Measurements from ENCODE around the gene USP40.

Gene USP40

DNA sequence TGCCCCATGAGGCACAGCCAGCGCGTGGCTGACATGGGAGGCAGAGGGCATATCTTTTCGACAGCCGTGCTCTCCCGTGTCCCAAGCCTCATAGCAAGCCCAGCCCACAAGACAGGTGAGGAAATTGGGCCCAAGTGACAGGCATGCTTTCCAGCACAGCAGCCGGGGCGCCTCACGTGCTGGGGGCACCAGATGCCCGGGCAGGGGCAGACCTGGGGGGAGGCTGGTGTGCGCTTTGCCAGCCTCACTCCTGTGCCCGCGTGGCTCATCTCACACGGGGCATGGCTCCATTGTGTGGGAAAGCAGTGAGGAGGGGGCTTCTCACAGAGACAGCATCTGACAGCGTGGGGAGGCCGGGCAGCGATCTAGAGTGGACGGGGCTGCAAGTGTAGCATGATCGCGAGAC, 93.2 kb downstream of the USP40 start:
- DNase-seq, result no peak

DNA sequence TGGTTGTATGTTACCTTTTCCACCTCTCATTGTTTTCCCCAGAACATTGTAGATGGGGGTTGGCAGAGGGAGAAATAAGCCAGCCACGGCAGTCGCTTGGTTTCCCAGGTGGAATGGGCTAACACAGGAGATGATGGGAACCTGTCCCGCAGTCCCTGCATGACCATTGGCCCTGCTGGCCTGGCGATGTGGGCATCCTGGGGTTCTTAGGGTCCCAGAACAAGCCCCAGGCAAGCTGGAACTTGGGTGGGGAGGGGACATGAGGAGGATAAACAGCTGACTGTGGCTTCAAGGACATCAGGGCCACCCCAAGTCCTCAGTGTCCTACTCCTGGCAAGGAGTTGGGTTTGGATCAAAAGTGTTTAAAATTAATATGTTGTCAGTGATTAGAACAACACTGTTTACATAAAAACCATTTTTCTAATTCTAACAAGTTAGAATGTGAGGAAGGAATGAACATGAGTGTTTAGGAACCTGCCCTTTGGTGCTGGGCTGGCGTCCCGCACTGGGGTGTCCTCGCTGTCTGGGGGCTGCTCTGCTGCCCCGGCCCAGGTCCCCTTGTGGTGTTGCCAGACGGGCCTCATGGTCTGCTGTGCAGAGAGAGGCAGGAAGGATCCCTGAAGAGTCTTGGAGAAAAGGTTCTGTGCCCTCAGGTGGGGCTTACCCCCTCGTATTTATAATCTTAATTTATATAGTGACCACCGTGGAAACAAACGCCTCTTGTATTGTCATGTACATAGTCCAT, 95.1 kb downstream of the USP40 start:
- no peak for DNase-seq

DNA sequence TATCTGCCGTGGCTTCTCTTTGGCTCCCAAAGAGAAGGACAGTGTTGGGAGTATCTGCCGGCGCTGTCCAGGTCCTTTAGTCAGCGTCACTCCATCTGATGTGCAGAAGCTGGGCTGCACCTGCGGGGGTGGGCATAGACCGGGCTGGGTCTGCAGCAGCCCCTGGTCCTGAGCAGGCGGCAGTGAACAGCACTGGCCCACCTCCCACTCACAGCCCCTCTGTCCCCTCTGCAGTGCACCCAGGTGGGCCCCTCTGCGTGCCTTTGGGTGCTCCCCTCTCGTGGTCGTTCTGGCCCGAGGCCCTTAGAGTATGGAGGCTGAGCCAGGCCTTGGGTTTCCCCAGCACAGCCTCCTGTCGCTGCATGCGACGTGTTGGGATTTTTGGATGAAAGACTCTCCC, 95.7 kb downstream of the USP40 start:
- no peak for DNase-seq

DNA sequence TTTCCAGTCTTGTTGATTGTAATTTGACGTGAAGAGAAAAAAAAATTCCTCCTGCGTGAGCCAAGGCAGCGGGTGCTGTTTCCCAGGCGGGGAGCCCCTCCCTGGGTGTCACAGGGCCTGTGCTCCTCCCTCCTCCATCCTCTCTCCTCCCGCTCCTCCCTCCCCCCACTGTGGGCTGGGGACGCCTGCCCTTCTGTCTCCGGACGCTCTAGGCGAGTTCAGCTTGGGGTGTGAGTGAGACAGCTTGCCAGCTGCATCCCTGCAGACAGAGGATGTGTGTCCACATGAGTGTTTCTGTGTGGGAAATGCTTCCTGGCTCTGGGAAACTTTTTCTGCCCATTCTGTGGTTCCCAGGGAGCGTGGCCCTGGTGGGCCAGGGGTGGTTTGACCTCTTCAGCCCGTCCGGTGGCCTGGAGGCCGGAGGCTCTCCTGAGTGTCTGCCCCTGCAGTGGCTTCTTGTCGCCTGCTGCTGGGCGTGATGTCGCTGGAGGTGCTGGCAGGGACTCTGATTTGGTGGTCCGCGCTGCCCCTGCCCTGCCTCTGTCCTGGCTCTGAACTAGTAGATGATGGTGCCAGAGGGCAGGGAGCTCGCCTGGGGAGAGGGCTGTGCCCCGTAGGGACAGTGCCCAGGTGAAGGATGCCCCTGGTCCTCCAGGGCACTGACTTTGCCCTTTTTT, 96.4 kb downstream of the USP40 start:
- no peak for DNase-seq

DNA sequence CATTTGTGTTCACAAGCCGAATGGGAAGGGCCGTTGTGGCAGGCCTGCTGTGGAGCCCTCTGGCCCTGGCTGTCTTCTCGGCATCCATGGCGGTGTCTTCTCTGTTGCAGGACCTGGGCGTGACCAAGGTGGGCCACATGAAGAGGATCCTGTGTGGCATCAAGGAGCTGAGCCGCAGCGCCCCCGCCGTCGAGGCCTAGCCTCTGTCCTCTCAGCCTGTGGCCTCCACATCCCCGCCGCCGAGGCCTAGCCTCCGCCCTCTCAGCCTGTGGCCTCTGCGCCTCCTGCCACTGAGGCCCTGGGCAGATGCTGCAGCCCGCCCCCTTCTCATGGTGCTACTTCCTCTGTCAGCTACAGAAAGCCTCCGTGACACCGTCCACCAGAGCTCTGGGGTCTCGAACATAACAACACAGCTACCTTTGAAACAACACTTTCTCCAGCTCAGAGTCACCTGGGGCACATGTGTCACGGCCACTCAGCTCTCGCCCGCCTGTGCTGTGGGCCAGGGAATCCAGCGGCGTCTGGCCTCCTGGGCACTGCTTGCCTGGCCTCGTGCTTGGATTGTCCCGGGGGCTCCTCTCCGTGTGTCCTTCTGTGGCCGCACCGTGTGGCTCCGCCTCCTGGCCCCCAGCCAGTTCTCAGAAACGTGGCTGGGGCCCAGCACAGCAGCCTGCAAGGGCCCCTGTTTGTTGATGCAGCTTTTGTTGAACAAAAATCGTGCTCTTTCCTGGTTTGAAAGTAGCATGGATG, 97.1 kb downstream of the USP40 start:
- DNase-seq, result no peak

DNA sequence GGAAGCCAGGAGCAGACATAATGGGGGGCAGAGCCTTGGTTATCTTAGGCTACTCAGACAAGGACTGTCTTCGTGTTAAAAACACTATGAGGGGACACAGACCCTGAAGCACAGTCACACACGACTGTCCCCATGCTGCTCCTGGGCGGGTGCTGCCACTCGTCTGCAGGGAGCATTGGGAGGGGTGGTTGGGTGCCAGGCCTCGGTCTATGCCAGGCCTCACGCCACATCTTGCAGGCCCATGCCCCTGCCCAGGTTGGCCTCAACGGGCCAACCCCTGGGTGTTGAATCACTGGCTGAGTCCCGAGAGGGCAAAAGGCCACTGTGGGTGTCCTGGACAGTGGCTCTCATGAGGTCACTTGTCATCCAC, 97.9 kb downstream of the USP40 start:
- DNase-seq, result no peak

DNA sequence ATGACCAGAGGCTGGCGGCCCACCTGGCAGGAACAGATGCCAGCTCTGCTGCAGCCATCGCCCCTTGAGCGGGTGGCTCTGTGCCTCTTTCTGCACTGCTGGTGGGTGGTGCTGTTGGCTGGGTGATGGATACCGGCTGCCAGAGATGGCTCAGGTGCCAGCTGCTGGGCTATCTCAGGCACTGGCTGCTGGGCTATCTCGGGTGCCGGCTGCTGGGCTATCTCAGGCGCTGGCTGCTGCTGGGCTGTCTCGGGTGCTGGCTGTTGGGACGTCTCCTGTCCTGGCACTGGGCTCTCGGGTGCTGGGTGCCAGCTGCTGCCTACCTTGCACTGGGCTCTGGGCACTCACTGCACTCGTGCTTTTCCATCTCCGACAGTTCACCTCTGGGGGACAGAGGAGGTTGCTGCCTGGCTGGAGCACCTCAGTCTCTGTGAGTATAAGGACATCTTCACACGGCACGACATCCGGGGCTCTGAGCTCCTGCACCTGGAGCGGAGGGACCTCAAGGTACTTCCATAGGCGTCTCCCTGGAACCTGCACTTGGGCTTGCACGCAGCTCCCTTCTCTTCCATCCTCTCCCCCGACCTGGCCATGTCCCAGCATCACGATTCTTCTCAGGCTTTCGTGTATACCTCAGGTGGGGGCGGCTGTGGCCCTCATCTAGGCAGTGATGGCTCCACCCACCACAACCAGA, 98.4 kb downstream of the USP40 start:
- no peak for DNase-seq

DNA sequence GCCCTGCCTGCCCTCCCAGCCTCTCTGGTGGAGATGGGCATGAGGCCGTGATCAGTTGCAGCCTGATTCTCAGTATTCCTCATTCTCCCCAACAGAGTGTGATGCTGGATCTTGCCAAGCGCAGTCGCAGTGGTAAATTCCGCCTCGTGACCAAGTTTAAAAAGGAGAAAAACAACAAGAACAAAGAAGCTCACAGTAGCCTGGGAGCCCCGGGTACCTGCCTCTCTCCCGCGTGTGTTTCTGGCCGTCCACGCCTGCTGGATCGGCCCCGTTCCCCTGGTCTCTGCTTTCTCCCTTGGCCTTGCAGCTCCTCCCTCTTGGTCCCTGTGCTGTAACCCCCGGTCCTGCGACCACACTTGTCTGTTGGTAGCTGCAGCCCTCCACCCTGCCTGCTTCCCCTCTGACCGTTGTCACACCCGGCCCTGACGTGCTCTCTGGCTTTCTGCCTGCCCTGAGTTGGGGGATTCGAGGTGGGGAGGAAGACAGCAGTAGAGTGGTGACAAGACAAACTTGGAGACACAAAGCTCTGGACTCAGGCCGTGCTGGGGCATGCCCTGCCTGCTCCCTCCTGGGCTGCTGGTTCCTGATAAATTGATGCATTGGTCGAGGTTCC, 99.5 kb downstream of the USP40 start:
- DNase-seq, result no peak

DNA sequence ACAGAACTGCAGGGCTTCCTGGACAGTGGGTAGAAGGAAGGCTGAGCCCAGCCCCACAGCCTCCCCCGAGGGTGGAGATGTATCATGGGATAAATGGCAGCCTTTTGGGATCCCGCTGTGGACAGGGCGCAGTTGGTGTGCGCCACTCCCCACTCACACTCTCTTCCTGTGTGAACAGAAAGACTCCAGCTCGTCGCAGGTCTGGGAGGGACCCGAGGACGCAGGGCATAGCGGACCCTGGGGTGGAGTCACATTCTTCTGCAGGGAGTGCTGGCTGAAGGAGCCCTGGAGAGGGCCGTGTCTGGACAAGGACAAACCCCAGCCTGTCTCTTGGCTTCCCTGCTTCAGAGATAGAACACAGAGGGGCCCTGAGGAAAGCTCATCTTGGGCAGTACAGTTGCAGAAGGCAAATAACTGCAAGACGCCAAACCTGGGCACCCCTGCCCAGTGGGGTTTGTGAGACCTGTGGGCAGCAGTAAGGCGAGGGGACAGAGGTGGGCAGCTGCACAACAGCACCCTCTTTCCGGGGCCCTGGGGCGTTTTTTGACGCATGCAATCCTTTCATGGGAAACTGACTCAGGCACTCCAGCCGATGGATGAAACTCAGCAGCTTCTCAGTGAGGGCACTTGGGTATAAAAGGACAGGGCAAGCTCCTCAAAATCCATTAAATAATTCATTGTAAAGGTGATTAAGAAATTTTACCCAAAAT, 101.9 kb downstream of the USP40 start:
- no peak for DNase-seq

DNA sequence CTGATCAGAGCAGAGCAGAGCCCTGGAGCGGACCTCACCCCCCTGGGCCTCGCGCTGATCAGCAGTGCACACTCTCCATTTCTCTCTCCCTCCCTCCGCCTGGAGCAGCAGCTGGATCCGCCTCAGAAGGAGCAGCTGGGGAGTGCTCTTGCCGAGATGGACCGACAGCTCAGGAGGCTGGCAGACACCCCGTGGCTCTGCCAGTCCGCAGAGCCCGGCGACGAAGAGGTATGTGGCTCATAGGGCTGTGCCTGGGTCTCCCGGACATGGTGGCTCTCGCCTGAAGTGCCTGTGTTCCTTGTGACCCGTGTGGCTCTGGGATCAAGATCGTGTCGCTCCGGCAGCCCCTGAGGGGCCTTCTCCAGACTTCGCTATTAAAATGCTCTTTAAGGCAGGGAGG, 102.5 kb downstream of the USP40 start:
- DNase-seq, result no peak

DNA sequence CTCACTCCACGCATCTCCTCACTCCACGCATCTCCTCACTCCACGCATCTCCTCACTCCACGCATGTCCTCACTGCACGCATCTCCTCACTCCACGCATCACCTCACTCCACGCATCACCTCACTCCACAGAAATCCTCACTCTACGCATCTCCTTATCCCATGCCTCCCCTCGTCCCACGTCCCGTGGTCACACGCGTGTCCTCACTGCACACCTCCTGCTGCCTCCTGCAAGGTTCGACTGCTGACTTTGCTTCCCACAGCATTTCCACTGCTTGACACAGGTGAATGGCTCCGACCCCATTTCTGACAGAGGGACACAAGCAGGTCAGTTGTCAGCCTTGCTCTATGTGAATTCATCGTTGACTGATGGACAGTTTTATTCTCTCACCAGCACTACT, 103.0 kb downstream of the USP40 start:
- no peak for DNase-seq

DNA sequence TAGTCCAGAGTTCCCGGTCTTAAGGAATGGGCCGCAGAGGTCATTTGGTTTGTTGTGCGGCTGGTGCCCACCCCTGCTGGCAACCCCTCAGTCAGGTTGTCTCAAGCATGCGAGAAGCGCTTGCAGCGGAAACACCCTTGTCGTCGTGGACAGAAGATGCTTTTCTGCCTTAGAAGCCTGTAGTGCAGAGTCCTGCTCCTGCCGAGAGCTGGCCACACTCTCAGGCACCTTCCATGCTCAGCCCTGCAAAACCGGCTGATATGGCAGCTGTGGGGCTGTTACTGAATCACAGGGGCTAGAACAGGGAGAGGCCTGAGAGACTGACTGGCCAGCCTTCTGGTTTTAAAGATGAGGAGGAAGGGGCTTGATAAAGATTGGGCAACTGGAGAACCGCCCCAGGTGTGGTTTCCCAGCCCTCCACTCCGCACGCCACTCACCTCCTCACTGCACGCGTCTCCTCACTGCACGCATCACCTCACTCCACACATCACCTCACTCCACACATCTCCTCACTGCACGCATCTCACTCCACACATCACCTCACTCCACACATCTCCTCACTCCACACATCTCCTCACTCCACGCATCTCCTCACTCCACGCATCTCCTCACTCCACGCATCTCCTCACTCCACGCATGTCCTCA, 103.6 kb downstream of the USP40 start:
- DNase-seq, result no peak

DNA sequence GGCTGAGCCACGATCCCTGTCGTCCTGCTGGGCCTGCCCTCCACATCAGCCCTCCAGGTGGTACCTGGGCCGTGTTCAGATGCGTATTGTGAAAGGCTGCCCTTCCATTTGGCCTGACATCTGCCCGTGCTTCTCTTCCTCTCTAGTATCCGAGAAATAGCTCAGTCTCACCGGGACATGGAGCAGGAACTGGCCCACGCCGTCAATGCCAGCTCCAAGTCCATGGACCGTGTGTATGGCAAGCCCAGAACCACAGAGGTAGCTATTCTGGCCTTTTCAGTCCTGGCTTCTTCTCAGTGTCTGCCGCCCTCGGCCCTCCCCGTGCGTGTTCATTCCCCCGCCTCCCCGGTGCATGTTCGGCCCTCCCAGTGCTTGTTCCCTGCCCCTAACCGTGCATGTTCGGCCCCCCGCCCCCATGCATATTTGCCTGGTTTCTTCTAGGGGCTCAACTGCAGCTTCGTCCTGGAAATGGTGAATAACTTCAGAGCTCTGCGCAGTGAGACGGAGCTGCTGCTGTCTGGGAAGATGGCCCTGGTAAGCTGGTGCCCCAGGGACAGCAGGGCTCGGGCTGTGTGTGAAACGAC, 104.3 kb downstream of the USP40 start:
- DNase-seq, result no peak

DNA sequence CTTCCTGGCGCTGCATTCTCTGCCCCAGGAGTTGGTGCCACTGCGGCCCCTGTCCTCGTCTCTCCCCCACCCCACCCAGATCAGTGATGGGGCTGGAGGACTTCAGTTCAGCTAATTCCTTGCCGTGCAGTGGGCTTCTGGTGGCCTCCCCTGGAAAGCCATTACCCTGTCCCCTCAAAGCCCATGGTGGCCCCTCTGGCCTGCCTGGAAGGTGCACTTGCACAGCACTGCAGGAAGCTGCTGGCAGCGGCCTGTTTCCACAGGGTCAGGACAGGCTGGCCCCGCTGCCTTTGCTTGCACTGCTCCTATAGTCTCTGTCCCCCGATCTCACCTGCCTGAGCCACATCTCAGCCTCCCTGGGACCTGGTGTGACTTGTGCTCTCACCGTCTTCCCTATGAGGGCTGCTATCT, 105.1 kb downstream of the USP40 start:
- no peak for DNase-seq

DNA sequence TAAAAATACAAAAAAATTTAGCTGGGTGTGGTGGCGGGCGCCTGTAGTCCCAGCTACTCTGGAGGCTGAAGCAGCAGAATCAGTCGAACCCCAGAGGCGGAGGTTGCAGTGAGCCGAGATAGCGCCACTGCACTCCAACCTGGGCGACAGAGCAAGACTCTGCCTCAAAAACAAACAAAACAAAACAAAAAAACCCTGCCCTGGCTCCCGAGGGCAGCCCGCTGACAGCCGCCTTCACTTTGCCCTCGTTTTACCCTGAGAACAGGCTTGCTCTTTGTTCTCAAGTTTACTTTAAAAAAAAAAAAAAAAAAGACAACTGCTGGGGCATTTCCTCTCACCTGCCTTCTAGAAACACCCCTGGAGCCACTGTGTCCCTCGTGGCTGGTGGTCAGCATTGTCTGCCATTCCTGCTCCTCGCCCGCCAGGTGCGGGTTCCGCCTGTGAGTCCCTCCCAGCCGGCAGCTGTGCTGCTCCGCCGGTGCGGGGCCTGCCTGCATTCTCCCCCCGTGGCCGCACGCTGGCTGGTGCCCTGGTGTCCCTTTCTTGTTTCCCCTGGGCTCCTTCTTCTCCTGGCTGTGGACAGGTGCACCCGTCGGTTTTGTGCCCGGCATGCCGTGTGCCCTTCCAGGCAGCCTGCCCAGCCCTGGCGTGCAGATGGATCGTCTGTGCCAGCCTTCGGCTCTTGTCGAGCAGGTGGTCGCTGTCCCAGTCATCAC, 105.7 kb downstream of the USP40 start:
- no peak for DNase-seq

DNA sequence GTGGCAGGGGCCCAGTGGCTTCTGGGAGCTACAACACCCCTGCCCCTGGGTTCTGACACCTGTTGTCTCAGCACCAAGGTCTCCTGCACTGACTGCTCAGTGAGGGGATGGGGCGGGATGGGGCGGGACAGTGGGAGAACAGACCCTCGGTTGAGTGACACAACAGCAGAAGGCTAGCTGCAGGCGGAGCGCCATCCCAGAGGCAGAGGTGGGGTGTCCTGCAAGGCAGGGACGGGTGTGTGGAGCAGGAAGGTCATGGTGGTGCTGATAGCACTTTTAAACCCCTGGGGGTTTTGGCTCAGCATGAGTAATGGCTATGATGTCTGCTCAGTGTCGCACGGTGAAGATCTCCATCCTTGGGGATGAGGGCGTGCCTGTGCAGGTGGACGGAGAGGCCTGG, 107.2 kb downstream of the USP40 start:
- DNase-seq, result no peak

DNA sequence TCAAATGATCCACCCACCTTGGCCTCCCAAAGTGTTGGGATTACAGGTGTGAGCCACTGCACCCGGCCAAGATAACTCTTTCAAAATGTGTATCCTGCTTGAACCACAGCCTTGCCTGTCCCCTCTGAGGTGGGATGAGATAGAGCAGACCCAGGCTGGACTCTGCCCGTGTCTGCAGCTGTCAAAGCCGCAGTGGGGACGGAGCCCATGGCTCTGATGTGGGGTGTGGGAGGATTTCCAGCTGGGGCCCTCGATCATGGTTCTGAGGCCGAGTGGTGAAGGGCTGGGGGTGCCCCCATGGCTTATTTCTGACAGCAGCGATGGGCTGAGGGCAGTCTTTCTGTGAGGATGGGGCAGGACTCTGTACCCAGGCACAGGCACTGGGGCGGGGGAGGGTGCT, 107.8 kb downstream of the USP40 start:
- no peak for DNase-seq

DNA sequence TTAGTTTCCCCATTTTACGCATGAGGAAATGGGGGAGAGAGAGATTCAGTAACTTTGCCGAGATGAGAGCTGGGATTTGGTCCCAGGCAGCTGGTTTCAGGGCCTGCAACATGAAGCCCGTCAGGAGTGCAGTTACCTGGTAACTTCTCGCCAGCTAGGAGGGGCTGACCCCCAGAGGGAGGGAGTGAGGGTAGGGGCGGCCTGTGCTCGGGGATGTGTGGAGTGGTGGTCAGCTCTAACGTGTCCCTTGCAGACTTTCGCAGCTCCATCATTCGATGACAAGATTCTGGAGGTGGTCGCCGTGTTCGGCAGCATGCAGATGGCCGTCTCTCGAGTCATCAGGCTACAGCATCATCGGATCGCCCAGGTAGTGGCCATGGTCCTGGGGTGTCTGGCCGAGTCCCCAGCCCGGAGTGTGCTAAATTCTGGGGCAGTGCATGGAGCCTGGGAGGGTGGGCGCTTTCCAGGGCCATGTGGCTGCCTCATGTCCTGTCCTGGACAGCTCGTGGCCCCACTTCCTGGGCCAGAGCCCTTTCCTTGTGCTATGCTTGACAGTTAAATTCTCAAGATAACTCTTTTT, 108.5 kb downstream of the USP40 start:
- no peak for DNase-seq

DNA sequence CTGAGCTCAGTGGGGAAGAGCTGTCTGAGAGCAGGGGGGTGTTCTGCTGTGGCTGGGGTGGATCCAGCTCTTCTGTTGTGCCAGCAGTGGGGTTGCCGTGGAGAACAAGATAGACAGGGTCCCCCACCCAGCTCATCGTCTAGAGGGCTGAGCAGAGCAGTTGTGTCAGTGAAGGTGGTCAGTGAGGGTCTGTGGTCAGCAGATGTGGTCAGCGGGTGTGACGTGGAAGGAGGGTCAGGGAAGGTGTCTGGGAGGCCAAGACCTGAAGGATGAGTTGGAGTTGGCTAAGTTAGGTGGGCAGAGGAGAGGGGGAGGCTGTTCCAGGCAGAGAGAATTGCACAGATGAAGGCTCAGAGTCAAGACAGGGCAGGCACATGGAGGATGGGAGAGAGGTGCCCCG, 109.2 kb downstream of the USP40 start:
- DNase-seq, result no peak

DNA sequence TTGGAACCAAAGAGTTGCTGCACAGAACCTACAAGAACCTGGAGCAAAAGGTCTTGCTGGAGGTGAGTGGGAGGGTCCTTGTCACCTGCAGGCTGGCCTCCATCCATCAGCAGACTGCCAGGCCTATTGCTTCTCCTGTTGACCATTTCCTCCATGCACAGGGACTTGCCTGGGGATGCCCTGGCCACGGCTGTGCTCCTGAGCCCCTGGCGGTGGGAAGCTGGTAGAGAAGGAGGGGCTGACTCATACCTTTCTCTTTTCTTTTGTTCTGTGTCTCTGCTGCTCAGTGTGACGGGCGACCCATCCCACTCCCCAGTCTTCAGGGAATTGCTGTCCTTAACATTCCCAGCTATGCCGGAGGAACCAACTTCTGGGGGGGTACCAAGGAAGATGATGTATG, 109.6 kb downstream of the USP40 start:
- no peak for DNase-seq

All from inflammatory macrophage treated with lipopolysaccharide for 4 hours (primary cell).